Measurements from ENCODE around the gene ANKRD13A. TPM values are rescaled to one million over a fixed set of nuclear protein-coding genes. Genes with fewer than 3 reads are reported as not detected.

The ANKRD13A gene
- total and polyA plus RNA-seq, 2 of the 13 experiments (the other 11 are each of a cell fraction or from before 2014, with no cell fraction given), result 34.1 to 41.6 TPM

GRCh38 chr12:109995686-109996482 is 3.3 kb upstream of the ANKRD13A start, which contains the start of gene GIT2 (continued):
- TF ChIP-seq ARID2 (CRISPR knock-in tag; IDR thresholded peaks at IDR 0.05; ENCODE audit: borderline replicate concordance) (no peak), ZNF766 (CRISPR knock-in tag; IDR thresholded peaks at IDR 0.05; ENCODE audit: borderline replicate concordance) (0 out of 2 replicates have a peak, but pooled peaks have one; percentile 65), ZHX2 (IDR thresholded peaks at IDR 0.05; ENCODE audit: low read depth) (peak; percentile 94), ZHX2 (CRISPR knock-in tag; IDR thresholded peaks at IDR 0.05; ENCODE audit: borderline replicate concordance) (no peak), ZC3H4 (CRISPR knock-in tag; IDR thresholded peaks at IDR 0.05; ENCODE audit: borderline replicate concordance) (no peak), ZBED4 (CRISPR knock-in tag; IDR thresholded peaks at IDR 0.05; ENCODE audit: borderline replicate concordance) (no peak), ZNF577 (CRISPR knock-in tag; IDR thresholded peaks at IDR 0.05; ENCODE audit: borderline replicate concordance, low read depth) (no peak), ZMAT3 (CRISPR knock-in tag; conservative IDR thresholded peaks at IDR 0.05) (no peak; the same call in 1 of the 2 replicates), KLF12 (CRISPR knock-in tag; IDR thresholded peaks at IDR 0.05; ENCODE audit: borderline replicate concordance) (peak; percentile 53; the same call in 1 of the 2 replicates), TCF7L2 (IDR thresholded peaks at IDR 0.05; ENCODE audit: low read depth, low read length) (no peak), SNAPC5 (CRISPR knock-in tag; IDR thresholded peaks at IDR 0.05; ENCODE audit: borderline replicate concordance) (no peak), ZNF501 (CRISPR knock-in tag; IDR thresholded peaks at IDR 0.05) (peak; percentile 75), ZNF121 (CRISPR knock-in tag; IDR thresholded peaks at IDR 0.05) (0 out of 2 replicates have a peak, but pooled peaks have one; percentile 25), DNMT1 (CRISPR knock-in tag; IDR thresholded peaks at IDR 0.05) (0 out of 2 replicates have a peak, but pooled peaks have one; percentile 86), NCOA2 (CRISPR knock-in tag; IDR thresholded peaks at IDR 0.05) (no peak), ZKSCAN8 (CRISPR knock-in tag; IDR thresholded peaks at IDR 0.05; ENCODE audit: borderline replicate concordance) (no peak)

Data from HepG2 (cell line).